ENCODE measurements around the gene DHX15.

DHX15 gene

DNA sequence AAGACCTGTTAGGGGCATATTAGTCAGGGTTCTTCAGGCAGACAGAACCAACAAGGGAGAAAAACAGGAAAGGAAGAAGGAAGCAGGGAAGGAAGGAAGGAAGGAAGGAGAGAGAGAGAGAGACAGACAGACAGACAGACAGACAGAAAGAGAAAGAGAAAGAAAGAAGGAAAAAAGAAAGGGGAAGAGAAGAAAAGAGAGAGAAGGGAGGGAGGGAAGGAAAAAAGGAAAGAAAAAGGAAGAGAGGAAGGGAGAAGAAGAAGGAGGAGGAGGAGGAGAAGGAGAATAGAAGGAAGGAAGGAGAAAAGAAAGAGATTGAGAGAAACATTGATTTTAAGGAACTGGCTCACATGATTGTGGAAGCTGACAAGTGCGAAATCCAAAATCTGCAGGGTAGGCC is 89.0 kb downstream of the DHX15 start:
- CTCF ChIA-PET, result no interaction called here
- POLR2A ChIA-PET, result no interaction called here
- TF ChIP-seq BHLHE40 (IDR thresholded peaks at IDR 0.05; ENCODE audit: borderline replicate concordance) (no peak), CTBP1 (IDR thresholded peaks at IDR 0.05; ENCODE audit: borderline replicate concordance) (no peak), FOXM1 (IDR thresholded peaks at IDR 0.05; ENCODE audit: borderline replicate concordance) (no peak), LEF1 (IDR thresholded peaks at IDR 0.05; ENCODE audit: borderline replicate concordance) (no peak), SUZ12 (IDR thresholded peaks at IDR 0.05) (no peak), PKNOX1 (IDR thresholded peaks at IDR 0.05) (no peak), SP1 (IDR thresholded peaks at IDR 0.05) (no peak), ZNF384 (IDR thresholded peaks at IDR 0.05) (no peak), FOXA1 (IDR thresholded peaks at IDR 0.05) (no peak)
- no peak for DNase-seq (ENCODE audit: extremely low spot score)

- CTCF ChIA-PET, result no interaction called here
- DNase-seq (ENCODE audit: extremely low spot score), result no peak
- no peak for TF ChIP-seq PKNOX1 (IDR thresholded peaks at IDR 0.05)
- TF ChIP-seq ARNT (IDR thresholded peaks at IDR 0.05), result no peak
- no peak for TF ChIP-seq ZNF384 (IDR thresholded peaks at IDR 0.05)
- no peak for TF ChIP-seq L3MBTL2 (conservative IDR thresholded peaks at IDR 0.05)
- TF ChIP-seq TARDBP (IDR thresholded peaks at IDR 0.05), result no peak
- TF ChIP-seq ELF4 (IDR thresholded peaks at IDR 0.05), result no peak
- TF ChIP-seq FOXM1 (IDR thresholded peaks at IDR 0.05; ENCODE audit: borderline replicate concordance), result no peak
- no peak for TF ChIP-seq NFRKB (IDR thresholded peaks at IDR 0.05)
- TF ChIP-seq CTBP1 (IDR thresholded peaks at IDR 0.05; ENCODE audit: borderline replicate concordance), result no peak
- POLR2A ChIA-PET, result no interaction called here
Observed at GRCh38 chr4:24489870-24490269, 94.5 kb downstream of the DHX15 start.

DNA sequence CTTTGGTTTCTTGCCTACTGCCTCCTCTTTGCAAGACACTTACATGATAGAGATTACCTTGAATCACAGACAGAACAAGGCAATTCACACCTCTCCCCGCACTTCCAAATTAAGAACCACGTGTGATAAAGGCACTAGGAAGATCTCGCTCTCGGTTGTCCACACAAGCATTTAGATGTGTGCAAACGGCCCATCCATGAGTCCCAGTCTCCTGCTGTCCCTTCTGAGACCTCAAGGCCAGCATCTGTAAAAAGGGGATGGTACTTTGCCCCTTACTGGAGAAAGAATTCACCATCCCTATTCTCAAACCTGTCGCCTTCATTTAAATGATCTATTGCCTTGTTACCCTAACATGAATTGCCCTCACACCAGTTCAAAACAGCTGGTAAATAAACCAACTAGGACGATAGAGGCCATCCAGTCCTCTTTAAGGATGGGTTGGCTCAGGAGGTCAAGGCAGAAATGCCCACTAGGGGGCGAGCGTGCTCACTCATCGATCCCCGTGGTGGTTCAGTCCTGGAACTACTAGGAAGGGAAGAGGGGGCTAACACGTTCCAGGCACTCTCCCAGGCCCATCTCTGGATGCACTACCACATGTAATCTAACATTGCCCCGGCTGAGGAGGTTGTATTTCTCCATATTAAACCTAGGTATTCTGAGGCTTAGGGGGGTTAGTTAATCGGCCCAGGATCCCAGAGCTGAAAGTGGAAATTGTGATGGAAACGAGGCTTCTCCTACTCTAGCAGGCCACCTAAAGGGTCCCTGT is 95.8 kb downstream of the DHX15 start:
- peak; percentile 74 for DNase-seq (ENCODE audit: extremely low spot score)
- CTCF ChIA-PET, result interaction anchor here (0.5 to 1.4 kb wide), 5 partner anchors 10 to 218 kb away, joined by 3 to 9 read pairs (median 3); no protein-coding TSS in a partner anchor
- TF ChIP-seq ZNF384 (IDR thresholded peaks at IDR 0.05) (no peak), NFRKB (IDR thresholded peaks at IDR 0.05) (no peak), FOXK2 (IDR thresholded peaks at IDR 0.05) (no peak), BHLHE40 (IDR thresholded peaks at IDR 0.05; ENCODE audit: borderline replicate concordance) (no peak), CTBP1 (IDR thresholded peaks at IDR 0.05; ENCODE audit: borderline replicate concordance) (no peak), TARDBP (IDR thresholded peaks at IDR 0.05) (no peak), SUZ12 (IDR thresholded peaks at IDR 0.05) (no peak), L3MBTL2 (conservative IDR thresholded peaks at IDR 0.05) (no peak), ELF4 (IDR thresholded peaks at IDR 0.05) (no peak), HDGF (IDR thresholded peaks at IDR 0.05; ENCODE audit: borderline replicate concordance) (no peak), ARNT (IDR thresholded peaks at IDR 0.05) (no peak), FOXA1 (IDR thresholded peaks at IDR 0.05) (no peak), SP1 (IDR thresholded peaks at IDR 0.05) (no peak)
- POLR2A ChIA-PET, result no interaction called here

- TF ChIP-seq HDGF (IDR thresholded peaks at IDR 0.05; ENCODE audit: borderline replicate concordance) (no peak), SP1 (IDR thresholded peaks at IDR 0.05) (no peak)
- ChIA-PET CTCF (no interaction called here), POLR2A (no interaction called here)
- DNase-seq (ENCODE audit: extremely low spot score), result no peak
Observed at GRCh38 chr4:24482871-24483270, 101.5 kb downstream of the DHX15 start.

GRCh38 chr4:24477919-24478318 is 106.4 kb downstream of the DHX15 start:
- DNase-seq (ENCODE audit: extremely low spot score), result no peak
- TF ChIP-seq ARNT (IDR thresholded peaks at IDR 0.05), result no peak
- TF ChIP-seq NFRKB (IDR thresholded peaks at IDR 0.05), result no peak
- no peak for TF ChIP-seq PKNOX1 (IDR thresholded peaks at IDR 0.05)
- TF ChIP-seq FOXK2 (IDR thresholded peaks at IDR 0.05), result no peak
- TF ChIP-seq SUZ12 (IDR thresholded peaks at IDR 0.05), result no peak
- no peak for TF ChIP-seq L3MBTL2 (conservative IDR thresholded peaks at IDR 0.05)
- TF ChIP-seq FOXM1 (IDR thresholded peaks at IDR 0.05; ENCODE audit: borderline replicate concordance), result no peak
- TF ChIP-seq TARDBP (IDR thresholded peaks at IDR 0.05), result no peak
- TF ChIP-seq HDGF (IDR thresholded peaks at IDR 0.05; ENCODE audit: borderline replicate concordance), result no peak
- TF ChIP-seq LEF1 (IDR thresholded peaks at IDR 0.05; ENCODE audit: borderline replicate concordance), result no peak
- no peak for TF ChIP-seq ZNF384 (IDR thresholded peaks at IDR 0.05)
- no peak for TF ChIP-seq FOXA1 (IDR thresholded peaks at IDR 0.05)
- TF ChIP-seq CTBP1 (IDR thresholded peaks at IDR 0.05; ENCODE audit: borderline replicate concordance), result no peak
- no peak for TF ChIP-seq ELF4 (IDR thresholded peaks at IDR 0.05)
- no peak for TF ChIP-seq SP1 (IDR thresholded peaks at IDR 0.05)
- TF ChIP-seq BHLHE40 (IDR thresholded peaks at IDR 0.05; ENCODE audit: borderline replicate concordance), result no peak
- ChIA-PET POLR2A (no interaction called here), CTCF (interaction anchor here (1.4 kb wide), 1 partner anchor 10 kb away, joined by 9 read pairs; no protein-coding TSS in a partner anchor)
